HFFc6 (cell line): ENCODE data around the gene CYP4F3. TPM values are rescaled to one million over a fixed set of nuclear protein-coding genes. Genes with fewer than 3 reads are reported as not detected.

Experiments
- DNase-seq: peaks from one replicate; pipeline ENCODE4 v3.0.0-alpha.2; 2018
- H3K27ac Mint-ChIP-seq: 2 replicates; pipeline ENCODE4 v1.8.0; 2020; ENCODE audit warnings: mild to moderate bottlenecking, mixed read lengths
- H3K27me3 Mint-ChIP-seq: 2 replicates; pipeline ENCODE4 v1.8.0; 2021; ENCODE audit warnings: mild to moderate bottlenecking, moderate library complexity, mixed read lengths; ENCODE audit not compliant: insufficient read depth
- H3K36me3 Mint-ChIP-seq: 2 replicates; pipeline ENCODE4 v1.8.0; 2021; ENCODE audit warnings: low read depth, mixed read lengths
- H3K4me1 Mint-ChIP-seq: 2 replicates; pipeline ENCODE4 v1.8.0; 2020; ENCODE audit warnings: low read depth, mixed read lengths
- H3K4me3 Mint-ChIP-seq: 2 replicates; pipeline ENCODE4 v1.8.0; 2020; ENCODE audit warnings: mild to moderate bottlenecking, moderate library complexity, mixed read lengths
- H3K9me3 Mint-ChIP-seq: 2 replicates; pipeline ENCODE4 v1.8.0; 2020; ENCODE audit warnings: mild to moderate bottlenecking, mixed read lengths
- total RNA-seq, 6 experiments: library from RNA; stranded (reverse); fragmentation: NEBNext Ultra II Directional; extraction: Animal tissue kit (Norgen Biotek cat#: 25700); gene quantifications; 2 replicates in 1 of 6; 3 replicates in 5 of 6; pipeline ENCODE4 v1.2.3, GENCODE V29; 2021
- TF ChIP-seq, protein P1 (sequence below): fragments of 200-600 bp; sonication (generic); IDR thresholded peaks from 2 replicates; pipeline ENCODE4 v1.5.0; 2021; ENCODE audit warnings: antibody characterized with exemption, mild to moderate bottlenecking

Gene CYP4F3
- total RNA-seq, 6 experiments from 2014 or later, result not detected

GRCh38 chr19:15616183-15616582 is 24.5 kb upstream of the CYP4F3 start:
- Mint-ChIP-seq H3K4me3 (no peak overlapping the region), H3K36me3 (no peaks in the 10 kb centered on the region), H3K27me3 (peaks cover 2% of the 10 kb centered on the region), H3K9me3 (peaks cover 41% of the 10 kb centered on the region), H3K4me1 (no peaks in the 10 kb centered on the region), H3K27ac (no peak overlapping the region)
- TF ChIP-seq, protein P1, sequence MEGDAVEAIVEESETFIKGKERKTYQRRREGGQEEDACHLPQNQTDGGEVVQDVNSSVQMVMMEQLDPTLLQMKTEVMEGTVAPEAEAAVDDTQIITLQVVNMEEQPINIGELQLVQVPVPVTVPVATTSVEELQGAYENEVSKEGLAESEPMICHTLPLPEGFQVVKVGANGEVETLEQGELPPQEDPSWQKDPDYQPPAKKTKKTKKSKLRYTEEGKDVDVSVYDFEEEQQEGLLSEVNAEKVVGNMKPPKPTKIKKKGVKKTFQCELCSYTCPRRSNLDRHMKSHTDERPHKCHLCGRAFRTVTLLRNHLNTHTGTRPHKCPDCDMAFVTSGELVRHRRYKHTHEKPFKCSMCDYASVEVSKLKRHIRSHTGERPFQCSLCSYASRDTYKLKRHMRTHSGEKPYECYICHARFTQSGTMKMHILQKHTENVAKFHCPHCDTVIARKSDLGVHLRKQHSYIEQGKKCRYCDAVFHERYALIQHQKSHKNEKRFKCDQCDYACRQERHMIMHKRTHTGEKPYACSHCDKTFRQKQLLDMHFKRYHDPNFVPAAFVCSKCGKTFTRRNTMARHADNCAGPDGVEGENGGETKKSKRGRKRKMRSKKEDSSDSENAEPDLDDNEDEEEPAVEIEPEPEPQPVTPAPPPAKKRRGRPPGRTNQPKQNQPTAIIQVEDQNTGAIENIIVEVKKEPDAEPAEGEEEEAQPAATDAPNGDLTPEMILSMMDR, result no peak
- DNase-seq, result no peak

- H3K36me3 Mint-ChIP-seq, result no peaks in the 10 kb centered on the region
- no peak overlapping the region for H3K4me3 Mint-ChIP-seq
- H3K27me3 Mint-ChIP-seq, result peaks cover 2% of the 10 kb centered on the region
- DNase-seq, result no peak
- peaks cover 46% of the 10 kb centered on the region for H3K9me3 Mint-ChIP-seq
- H3K27ac Mint-ChIP-seq, result no peak overlapping the region
- no peaks in the 10 kb centered on the region for H3K4me1 Mint-ChIP-seq
- TF ChIP-seq, protein P1, result no peak
Observed at GRCh38 chr19:15616627-15617270, 23.9 kb upstream of the CYP4F3 start.

GRCh38 chr19:15618321-15618720 is 22.4 kb upstream of the CYP4F3 start:
- TF ChIP-seq, protein P1, result no peak
- Mint-ChIP-seq H3K36me3 (no peaks in the 10 kb centered on the region), H3K4me3 (no peak overlapping the region), H3K4me1 (no peaks in the 10 kb centered on the region), H3K27ac (no peak overlapping the region), H3K9me3 (peaks cover 53% of the 10 kb centered on the region), H3K27me3 (peaks cover 2% of the 10 kb centered on the region)
- DNase-seq, result no peak

DNA sequence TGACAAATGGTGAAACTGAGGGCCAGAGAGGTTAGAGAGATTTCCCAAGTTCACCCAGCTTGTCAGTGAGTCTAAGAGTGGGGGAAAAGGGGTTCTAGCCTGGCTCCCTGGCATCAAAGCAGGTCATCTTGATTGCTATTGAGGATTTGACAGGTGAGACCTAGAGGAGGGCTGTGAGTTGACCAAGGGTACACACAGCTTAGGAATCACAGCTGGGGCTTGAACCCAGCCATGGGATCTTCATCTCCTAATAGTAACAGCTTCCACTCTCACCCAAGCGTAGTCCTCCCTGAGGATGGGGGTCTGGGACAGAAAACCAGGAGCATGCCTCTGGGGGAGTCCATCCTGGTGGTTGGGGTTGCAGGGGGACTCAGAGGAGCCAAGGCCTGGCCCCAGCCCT is 18.9 kb upstream of the CYP4F3 start:
- DNase-seq, result no peak
- H3K9me3 Mint-ChIP-seq, result peaks cover 41% of the 10 kb centered on the region
- no peak overlapping the region for H3K27ac Mint-ChIP-seq
- H3K4me1 Mint-ChIP-seq, result no peaks in the 10 kb centered on the region
- TF ChIP-seq, protein P1, result no peak
- H3K4me3 Mint-ChIP-seq, result no peak overlapping the region
- H3K36me3 Mint-ChIP-seq, result no peaks in the 10 kb centered on the region
- H3K27me3 Mint-ChIP-seq, result no peaks in the 10 kb centered on the region; the same call in 1 of the 2 replicates

DNA sequence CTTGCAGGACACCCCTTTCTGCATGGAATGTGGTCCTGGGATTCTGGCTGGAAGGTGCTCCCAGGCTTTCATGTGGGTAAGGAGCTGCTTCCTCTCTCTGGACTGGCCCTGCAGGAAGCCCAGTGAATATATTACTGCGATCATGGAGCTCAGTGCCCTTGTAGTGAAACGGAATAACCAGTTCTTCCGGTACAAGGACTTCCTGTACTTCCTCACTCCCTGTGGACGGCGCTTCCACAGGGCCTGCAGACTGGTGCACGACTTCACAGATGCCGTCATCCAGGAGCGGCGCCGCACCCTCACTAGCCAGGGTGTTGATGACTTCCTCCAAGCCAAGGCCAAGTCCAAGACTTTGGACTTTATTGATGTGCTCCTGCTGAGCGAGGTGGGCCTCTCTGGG is 17.7 kb upstream of the CYP4F3 start:
- no peak overlapping the region for H3K27ac Mint-ChIP-seq
- H3K36me3 Mint-ChIP-seq, result no peaks in the 10 kb centered on the region
- no peaks in the 10 kb centered on the region; the same call in 1 of the 2 replicates for H3K27me3 Mint-ChIP-seq
- H3K9me3 Mint-ChIP-seq, result peaks cover 41% of the 10 kb centered on the region
- DNase-seq, result no peak
- no peaks in the 10 kb centered on the region for H3K4me1 Mint-ChIP-seq
- H3K4me3 Mint-ChIP-seq, result no peak overlapping the region
- TF ChIP-seq, protein P1, result no peak
